HG03342 (cell line): ENCODE measurements around the gene ENPP1.
"Not testable (repeated sequence)": the region's sequence is repeated elsewhere in the genome, so short reads cannot be mapped to it uniquely, and the experiment has no call there.

Experiments used
- ATAC-seq: cut with Tn5 transposase; IDR thresholded peaks from one replicate; pipeline ENCODE4 v1.9.1; 2021; ENCODE audit warnings: mild to moderate bottlenecking, moderate library complexity; ENCODE audit not compliant: unreplicated experiment

ENPP1 gene

GRCh38 chr6:131828080-131828479 lies 20.3 kb downstream of the ENPP1 start:
- ATAC-seq, result no peak

GRCh38 chr6:131828951-131829350 lies 21.1 kb downstream of the ENPP1 start:
- ATAC-seq, result no peak

- no peak for ATAC-seq
These were observed 23.6 kb downstream of the ENPP1 start for GRCh38 chr6:131831392-131831791.

- no peak for ATAC-seq
These were observed 24.1 kb downstream of the ENPP1 start for GRCh38 chr6:131831886-131832285.

GRCh38 chr6:131832363-131832762 lies 24.5 kb downstream of the ENPP1 start:
- ATAC-seq, result no peak

- ATAC-seq, result no peak
These were observed 30.2 kb downstream of the ENPP1 start for GRCh38 chr6:131838051-131838450.

GRCh38 chr6:131839388-131839787 lies 31.6 kb downstream of the ENPP1 start:
- no peak for ATAC-seq

GRCh38 chr6:131840441-131840840 lies 32.6 kb downstream of the ENPP1 start:
- no peak for ATAC-seq

- no peak for ATAC-seq
These were observed 33.2 kb downstream of the ENPP1 start for GRCh38 chr6:131840936-131841583.

GRCh38 chr6:131843768-131844167 lies 35.9 kb downstream of the ENPP1 start:
- ATAC-seq, result no peak

- ATAC-seq, result no peak
These were observed 36.5 kb downstream of the ENPP1 start for GRCh38 chr6:131844243-131844841.

- no peak for ATAC-seq
These were observed 38.3 kb downstream of the ENPP1 start for GRCh38 chr6:131846023-131846663.

- no peak for ATAC-seq
These were observed 39.1 kb downstream of the ENPP1 start for GRCh38 chr6:131846905-131847304.

- ATAC-seq, result no peak
These were observed 42.0 kb downstream of the ENPP1 start for GRCh38 chr6:131849799-131850198.

GRCh38 chr6:131851049-131851769 lies 43.4 kb downstream of the ENPP1 start:
- no peak for ATAC-seq

GRCh38 chr6:131852200-131852599 lies 44.4 kb downstream of the ENPP1 start:
- ATAC-seq, result no peak

GRCh38 chr6:131854803-131855202 lies 47.0 kb downstream of the ENPP1 start:
- no peak for ATAC-seq

GRCh38 chr6:131858765-131859415 lies 51.1 kb downstream of the ENPP1 start:
- ATAC-seq, result no peak

- not testable (repeated sequence) for ATAC-seq
These were observed 51.8 kb downstream of the ENPP1 start for GRCh38 chr6:131859658-131860057.

GRCh38 chr6:131861381-131861780 lies 53.6 kb downstream of the ENPP1 start:
- ATAC-seq, result no peak

GRCh38 chr6:131862476-131862875 lies 54.7 kb downstream of the ENPP1 start:
- ATAC-seq, result no peak
